OCI-LY3 (cell line): ENCODE results near the gene RAP1GAP.

ENCODE experiments used
- CTCF ChIP-seq: fragments of 200-600, 300-600 bp; sonication (generic); IDR thresholded peaks from 2 replicates; pipeline ENCODE4 v1.5.1; 2014; ENCODE audit warnings: antibody characterized with exemption, low read length, low read depth
- EZH2phosphoT487 ChIP-seq: fragments of 200-600 bp; shearing (Covaris generic); IDR thresholded peaks from 2 replicates; pipeline ENCODE4 v1.6.1; 2018; ENCODE audit warnings: antibody characterized with exemption, mixed run types, low read depth

GRCh38 chr1:21579791-21580190, 89.4 kb downstream of the RAP1GAP start:
- TF ChIP-seq EZH2phosphoT487 = no peak
- TF ChIP-seq CTCF = no peak
